Bronchial epithelial cell (primary cell): ENCODE measurements around the gene DGCR6L. TPM values are rescaled to one million over a fixed set of nuclear protein-coding genes. Genes with fewer than 3 reads are reported as not detected.
"Not testable (repeated sequence)": the region's sequence is repeated elsewhere in the genome, so short reads cannot be mapped to it uniquely, and the experiment has no call there.

Source experiments
- DNase-seq: peaks from one replicate; pipeline ENCODE4 v3.0.0-alpha.2; 2010; ENCODE audit warnings: low read depth
- FAIRE-seq: peaks from 2 replicates; lab custom pipeline; 2011; peaks lifted over from hg19 to GRCh38; lab: Jason Lieb, UNC
- H3K27me3 ChIP-seq: 2 replicates; pipeline ENCODE4 v1.5.1; 2011; ENCODE audit warnings: low read length; ENCODE audit not compliant: control insufficient read depth, insufficient read depth
- H3K36me3 ChIP-seq: 2 replicates; pipeline ENCODE4 v1.5.1; 2011; ENCODE audit warnings: low read length; ENCODE audit not compliant: control insufficient read depth, insufficient read depth
- H3K4me3 ChIP-seq: 2 replicates; pipeline ENCODE4 v1.5.1; 2011; ENCODE audit warnings: mild to moderate bottlenecking, low read depth, low read length, control low read depth
- total RNA-seq: library from RNA; depleted of rRNA; stranded (reverse); fragments of >200 nt; gene quantifications from 2 replicates; pipeline ENCODE4 v1.2.1, GENCODE V29; 2014
- TF ChIP-seq, protein P1 (sequence below): IDR thresholded peaks from 2 replicates; pipeline ENCODE4 v1.5.1; 2011; ENCODE audit warnings: mild to moderate bottlenecking, moderate library complexity, low read length, control low read depth, inconsistent platforms; ENCODE audit not compliant: insufficient read depth, severe bottlenecking

The DGCR6L gene
- total RNA-seq, 1 donor from 2014 or later = 27.4 TPM

DNA sequence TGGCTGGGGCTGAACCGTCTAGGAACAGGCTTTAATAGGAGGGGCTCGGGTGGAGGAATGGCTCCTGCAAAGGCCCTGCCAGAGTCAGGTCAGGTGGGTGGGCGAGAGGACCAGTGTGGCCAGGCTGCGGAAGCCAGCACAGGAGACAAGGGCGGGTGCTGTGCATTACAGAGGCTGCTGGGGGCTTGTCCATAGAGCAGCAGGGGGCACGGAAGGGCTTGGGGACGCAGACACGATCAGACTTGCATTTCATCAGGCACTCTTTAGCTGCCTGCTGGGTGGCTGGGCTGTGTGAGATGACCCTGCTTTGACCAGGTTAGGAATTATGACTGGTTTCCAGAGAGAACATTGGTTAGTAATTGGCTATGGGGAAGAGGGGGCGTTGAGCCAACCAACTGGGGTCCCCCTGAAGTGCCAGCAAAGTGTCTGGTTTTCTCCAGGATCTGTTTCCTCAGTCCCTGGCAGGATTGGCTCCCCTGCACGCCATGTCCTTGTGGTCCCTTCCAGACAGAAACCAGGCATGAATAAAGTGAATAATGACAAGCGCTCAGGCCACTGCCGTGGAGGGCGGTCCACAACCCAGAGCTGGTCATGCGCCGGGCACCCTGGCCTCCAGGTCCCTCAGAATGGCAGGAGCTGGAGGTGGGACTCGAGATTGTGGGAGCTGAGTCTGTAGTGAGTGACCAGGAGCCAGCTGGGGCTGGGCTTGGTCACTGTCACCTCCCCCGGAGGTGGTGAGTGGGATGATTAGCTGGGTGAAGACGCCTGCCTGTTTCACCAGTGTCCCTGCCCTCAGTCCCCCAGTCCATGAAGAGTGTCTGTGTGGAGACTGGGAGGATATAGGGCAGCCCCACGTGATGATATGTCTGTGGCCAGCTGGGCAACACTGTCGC is 1.0 kb upstream of the DGCR6L start:
- peak; percentile 86 for FAIRE-seq
- not testable (repeated sequence) for H3K27me3 ChIP-seq, H3K36me3 ChIP-seq, DNase-seq
- H3K4me3 ChIP-seq = peak overlapping the region; percentile 90

DNA sequence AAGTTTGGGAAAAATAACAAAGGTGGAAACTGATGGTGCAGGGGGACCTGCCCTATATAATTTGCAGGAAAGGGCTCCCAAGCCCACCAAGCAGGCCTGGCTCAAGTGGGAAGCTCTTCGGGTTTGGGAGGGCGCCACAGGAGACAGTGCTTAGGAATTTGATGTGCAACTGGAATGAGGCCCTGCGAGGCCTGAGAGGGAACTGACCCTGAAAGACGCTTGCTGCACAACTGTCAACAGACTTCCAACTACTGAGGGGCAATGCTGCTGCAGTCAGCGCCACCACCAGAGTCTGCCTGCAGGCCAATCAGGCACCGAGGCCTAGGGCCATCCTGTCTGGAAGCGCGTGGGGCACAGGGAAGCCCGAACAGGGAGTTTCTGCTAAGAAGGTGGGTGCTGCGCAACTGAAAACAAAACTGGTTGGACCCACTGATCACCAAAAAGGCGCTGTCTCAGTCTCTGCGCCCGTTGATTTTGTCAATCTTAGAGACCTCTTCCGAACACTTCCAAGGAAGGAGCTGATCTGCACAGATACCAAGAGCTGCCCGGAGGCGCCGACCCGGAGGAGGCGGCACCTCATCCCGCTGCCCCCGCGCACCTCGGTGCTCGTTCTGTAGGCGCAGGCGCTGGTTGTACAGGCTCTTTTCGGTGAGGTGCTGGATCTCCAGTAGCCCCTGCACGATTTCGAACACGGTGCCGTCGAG is 667 bp downstream of the DGCR6L start:
- Histone ChIP-seq H3K36me3 (peaks cover 2% of the 10 kb centered on the region), H3K27me3 (no peaks in the 10 kb centered on the region), H3K4me3 (peak overlapping the region; percentile 90)
- DNase-seq (no peak), FAIRE-seq (no peak)
- TF ChIP-seq, protein P1, sequence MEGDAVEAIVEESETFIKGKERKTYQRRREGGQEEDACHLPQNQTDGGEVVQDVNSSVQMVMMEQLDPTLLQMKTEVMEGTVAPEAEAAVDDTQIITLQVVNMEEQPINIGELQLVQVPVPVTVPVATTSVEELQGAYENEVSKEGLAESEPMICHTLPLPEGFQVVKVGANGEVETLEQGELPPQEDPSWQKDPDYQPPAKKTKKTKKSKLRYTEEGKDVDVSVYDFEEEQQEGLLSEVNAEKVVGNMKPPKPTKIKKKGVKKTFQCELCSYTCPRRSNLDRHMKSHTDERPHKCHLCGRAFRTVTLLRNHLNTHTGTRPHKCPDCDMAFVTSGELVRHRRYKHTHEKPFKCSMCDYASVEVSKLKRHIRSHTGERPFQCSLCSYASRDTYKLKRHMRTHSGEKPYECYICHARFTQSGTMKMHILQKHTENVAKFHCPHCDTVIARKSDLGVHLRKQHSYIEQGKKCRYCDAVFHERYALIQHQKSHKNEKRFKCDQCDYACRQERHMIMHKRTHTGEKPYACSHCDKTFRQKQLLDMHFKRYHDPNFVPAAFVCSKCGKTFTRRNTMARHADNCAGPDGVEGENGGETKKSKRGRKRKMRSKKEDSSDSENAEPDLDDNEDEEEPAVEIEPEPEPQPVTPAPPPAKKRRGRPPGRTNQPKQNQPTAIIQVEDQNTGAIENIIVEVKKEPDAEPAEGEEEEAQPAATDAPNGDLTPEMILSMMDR = no peak

DNA sequence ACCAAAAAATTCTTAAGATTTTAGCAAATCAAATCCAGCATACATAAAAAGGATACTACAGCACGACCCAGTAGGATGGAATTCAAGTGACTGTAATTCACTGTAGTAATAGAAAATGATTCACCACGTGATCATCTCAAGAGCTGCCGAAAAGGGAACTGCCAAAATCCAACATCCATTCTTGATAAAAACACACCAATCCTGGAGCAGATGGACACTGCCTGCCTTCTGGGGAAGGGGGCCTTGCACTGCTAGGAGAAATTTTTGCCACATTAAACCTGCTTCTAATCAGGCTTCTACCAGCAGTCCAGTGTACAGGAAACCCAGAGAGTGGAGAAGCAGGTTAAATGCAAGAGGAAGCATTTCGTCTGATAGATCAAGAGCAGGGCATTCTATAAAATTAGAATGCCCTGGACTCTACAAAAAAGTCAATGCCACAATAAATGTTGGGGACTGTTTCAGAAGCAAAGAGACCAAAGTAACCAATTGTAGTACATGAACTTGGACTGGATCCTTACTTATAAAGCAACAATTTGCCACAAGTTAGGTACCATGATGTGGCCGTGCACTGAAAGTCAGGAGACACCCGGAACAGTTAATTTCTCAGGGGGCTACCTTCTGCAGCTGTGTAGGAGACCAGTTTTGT is 1.7 kb downstream of the DGCR6L start:
- not testable (repeated sequence) for H3K36me3 ChIP-seq, H3K4me3 ChIP-seq, DNase-seq, H3K27me3 ChIP-seq, FAIRE-seq

DNA sequence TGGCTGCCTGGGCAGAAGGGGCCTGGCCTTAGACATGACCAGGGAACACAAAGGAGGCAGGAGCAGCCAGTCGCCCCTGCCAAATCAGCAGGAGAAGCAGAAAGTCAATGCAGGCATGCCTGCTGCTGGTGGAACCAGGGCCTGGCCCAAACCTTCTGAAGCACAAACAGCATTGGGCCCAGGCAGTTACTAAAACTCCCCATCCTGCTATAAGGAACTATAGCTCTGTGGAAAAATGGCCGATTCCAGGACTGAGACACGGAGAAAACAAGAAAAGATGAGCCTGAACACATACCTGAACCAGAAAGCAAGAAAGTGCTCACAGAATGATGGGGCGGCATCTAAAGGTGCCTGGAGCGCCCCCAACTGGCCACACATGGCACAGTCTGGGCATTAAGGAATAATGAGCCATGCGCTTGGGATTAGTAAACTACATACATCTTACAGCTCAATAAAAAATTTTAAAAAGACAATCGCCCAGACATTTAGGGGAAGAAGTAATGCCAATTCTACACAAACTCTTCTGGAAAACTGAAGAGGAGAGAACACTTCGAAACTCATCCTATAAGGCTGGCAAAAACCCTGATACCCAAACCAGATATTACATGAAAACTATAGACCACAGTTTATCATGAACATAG is 2.3 kb downstream of the DGCR6L start:
- not testable (repeated sequence) for H3K36me3 ChIP-seq, H3K4me3 ChIP-seq, FAIRE-seq, H3K27me3 ChIP-seq, DNase-seq
- TF ChIP-seq, protein P1 = peak; percentile 50

DNA sequence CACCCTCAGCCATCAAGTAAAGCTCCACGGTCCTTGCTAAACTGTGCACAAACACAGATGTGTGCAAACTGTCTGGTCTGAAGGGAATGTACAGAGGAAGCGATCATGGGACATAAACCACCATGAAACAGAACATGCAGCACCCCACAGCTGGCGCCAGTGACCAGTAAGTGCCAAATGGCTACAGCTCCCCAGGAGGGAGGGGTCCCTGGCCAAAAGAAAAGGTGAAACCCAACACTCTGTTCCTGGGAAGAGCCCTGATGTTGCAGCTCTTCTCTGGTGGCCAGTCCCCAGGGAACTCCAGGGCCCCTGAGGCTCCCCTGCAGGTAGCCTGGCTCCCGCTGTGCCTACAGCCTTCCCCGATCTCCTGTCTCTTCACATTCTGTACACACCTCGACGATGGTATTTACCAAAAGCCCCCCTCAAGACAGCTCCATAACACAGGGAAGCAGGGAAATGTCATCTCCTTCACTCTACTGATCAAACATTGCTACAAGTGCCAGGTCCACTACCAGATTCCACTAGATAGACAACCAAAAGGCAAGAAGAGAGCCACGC is 2.9 kb downstream of the DGCR6L start:
- TF ChIP-seq, protein P1 = no peak
- Histone ChIP-seq H3K27me3 (no peaks in the 10 kb centered on the region), H3K36me3 (peaks cover 2% of the 10 kb centered on the region), H3K4me3 (no peak overlapping the region)
- FAIRE-seq (peak; percentile 77), DNase-seq (no peak)

DNA sequence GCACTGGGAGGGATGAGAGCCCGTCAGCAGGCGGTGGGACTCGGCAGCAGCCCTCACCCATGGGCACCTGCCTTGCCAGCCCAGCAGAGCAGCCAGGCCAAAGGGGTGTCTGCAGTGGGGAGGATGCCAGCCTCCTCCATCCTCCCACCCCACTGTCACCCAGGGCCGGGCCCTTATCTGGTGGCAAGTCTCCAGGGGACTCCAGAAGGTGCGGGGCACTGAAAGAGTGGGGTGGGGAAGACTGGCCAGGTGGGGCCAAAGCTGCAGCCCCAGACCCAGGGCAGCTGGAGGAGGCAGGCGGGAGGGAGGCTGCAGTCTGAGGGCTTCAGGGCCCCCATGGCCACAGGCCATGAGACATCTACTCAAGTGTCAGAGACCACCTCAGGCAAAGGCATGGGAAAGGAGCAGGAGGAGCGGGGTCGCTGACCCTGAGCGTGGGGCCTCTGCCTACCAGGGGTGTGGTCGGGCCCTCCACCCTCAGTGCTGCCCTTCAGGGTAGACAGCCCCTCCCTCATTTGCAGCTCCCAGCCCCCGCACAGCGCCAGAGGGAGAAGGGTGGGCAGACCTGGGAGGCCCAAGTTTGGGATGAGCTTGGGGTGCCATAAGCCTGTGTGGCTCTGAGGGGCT is 3.5 kb downstream of the DGCR6L start:
- TF ChIP-seq, protein P1 = no peak
- peaks cover 2% of the 10 kb centered on the region for H3K36me3 ChIP-seq
- H3K4me3 ChIP-seq = no peak overlapping the region
- no peak for DNase-seq
- no peak for FAIRE-seq
- H3K27me3 ChIP-seq = no peaks in the 10 kb centered on the region
